Vagina (tissue), 2 donors: ENCODE measurements around the gene SCFD2.

ENCODE experiments used
- POLR2AphosphoS5 ChIP-seq, 2 donors: sonication (generic); formaldehyde crosslinking; IDR thresholded peaks; one replicate each; pipeline ENCODE4 v1.9.0; 2017; ENCODE audit warnings: antibody characterized with exemption in 2 of 2, mild to moderate bottlenecking in 2 of 2, low read depth in 1 of 2; ENCODE audit not compliant: insufficient read depth in 1 of 2
- TF ChIP-seq, protein P1 (sequence below), 3 experiments: fragments of 450-650 bp in 2 of 3; fragments of 200-600 bp in 1 of 3; sonication (generic) in 1 of 3; IDR thresholded peaks; one replicate each; pipeline ENCODE4 v1.5.1; 2017 to 2019; ENCODE audit warnings: antibody characterized with exemption in 3 of 3, mild to moderate bottlenecking in 2 of 3, moderate library complexity in 2 of 3

DNA sequence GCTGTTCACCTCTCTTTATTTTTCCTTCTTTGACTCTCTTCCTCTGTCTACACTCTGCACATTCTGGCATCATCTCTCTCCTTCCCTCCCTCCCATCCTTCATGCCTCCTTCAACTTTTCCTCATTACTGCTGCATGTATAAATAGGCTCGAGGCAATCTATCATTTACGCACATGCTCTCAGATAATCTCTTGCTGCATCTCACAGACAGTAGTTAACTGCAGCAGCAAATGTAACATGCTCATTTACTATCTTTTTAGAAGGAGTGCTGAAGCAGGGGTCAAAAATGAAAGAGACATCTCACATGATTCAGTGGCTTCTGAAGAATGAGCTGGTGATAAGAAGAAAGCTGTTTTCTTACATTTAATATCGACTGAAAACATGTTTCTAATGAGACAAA lies 376.0 kb downstream of the SCFD2 start:
- TF ChIP-seq, protein P1, sequence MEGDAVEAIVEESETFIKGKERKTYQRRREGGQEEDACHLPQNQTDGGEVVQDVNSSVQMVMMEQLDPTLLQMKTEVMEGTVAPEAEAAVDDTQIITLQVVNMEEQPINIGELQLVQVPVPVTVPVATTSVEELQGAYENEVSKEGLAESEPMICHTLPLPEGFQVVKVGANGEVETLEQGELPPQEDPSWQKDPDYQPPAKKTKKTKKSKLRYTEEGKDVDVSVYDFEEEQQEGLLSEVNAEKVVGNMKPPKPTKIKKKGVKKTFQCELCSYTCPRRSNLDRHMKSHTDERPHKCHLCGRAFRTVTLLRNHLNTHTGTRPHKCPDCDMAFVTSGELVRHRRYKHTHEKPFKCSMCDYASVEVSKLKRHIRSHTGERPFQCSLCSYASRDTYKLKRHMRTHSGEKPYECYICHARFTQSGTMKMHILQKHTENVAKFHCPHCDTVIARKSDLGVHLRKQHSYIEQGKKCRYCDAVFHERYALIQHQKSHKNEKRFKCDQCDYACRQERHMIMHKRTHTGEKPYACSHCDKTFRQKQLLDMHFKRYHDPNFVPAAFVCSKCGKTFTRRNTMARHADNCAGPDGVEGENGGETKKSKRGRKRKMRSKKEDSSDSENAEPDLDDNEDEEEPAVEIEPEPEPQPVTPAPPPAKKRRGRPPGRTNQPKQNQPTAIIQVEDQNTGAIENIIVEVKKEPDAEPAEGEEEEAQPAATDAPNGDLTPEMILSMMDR (IDR thresholded peaks at IDR 0.05) = no peak
- TF ChIP-seq POLR2AphosphoS5 (IDR thresholded peaks at IDR 0.05; ENCODE audit: insufficient read depth in 1 of 2, low read depth in 1 of 2) = no peak
